ENCODE results near the gene ERBIN. TPM values are rescaled to one million over a fixed set of nuclear protein-coding genes. Genes with fewer than 3 reads are reported as not detected.

ERBIN gene
- total and polyA plus RNA-seq, 2 of the 13 experiments (the other 11 are each of a cell fraction or from before 2014, with no cell fraction given), result 14.4 to 41.7 TPM

DNA sequence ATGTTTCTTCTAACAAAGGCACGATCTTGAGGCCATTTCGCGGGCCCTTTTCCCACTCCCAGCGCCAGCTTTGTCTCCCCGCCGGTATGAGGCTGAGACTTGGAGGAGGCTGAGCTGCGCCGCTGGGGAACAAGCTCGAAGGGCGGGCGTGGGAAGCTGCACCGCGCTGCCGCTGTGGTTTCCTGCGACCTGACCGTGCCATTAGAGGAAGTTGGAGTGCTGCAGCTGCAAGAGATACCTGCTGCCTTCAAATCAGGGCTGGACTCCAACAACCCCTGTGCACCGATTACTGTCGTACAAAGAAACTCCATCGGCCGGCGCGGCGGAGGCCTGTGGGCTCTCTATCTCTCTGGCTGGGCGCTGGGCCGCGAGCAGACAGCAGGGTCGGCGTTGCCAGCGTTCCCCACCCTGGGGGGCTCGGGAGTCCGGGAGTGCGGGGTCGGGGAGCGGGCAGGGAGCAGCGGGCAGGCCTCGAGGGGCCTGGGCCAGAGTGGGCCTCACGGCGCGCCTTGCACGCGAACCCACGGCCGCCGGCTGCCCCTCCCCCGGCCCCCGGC, 1.3 kb upstream of the ERBIN start (continued):
- TF ChIP-seq, protein P1, sequence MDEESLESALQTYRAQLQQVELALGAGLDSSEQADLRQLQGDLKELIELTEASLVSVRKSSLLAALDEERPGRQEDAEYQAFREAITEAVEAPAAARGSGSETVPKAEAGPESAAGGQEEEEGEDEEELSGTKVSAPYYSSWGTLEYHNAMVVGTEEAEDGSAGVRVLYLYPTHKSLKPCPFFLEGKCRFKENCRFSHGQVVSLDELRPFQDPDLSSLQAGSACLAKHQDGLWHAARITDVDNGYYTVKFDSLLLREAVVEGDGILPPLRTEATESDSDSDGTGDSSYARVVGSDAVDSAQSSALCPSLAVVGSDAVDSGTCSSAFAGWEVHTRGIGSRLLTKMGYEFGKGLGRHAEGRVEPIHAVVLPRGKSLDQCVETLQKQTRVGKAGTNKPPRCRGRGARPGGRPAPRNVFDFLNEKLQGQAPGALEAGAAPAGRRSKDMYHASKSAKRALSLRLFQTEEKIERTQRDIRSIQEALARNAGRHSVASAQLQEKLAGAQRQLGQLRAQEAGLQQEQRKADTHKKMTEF (CRISPR knock-in tag; IDR thresholded peaks at IDR 0.05), result no peak; the same call in 1 of the 2 replicates
- TF ChIP-seq, protein P2, sequence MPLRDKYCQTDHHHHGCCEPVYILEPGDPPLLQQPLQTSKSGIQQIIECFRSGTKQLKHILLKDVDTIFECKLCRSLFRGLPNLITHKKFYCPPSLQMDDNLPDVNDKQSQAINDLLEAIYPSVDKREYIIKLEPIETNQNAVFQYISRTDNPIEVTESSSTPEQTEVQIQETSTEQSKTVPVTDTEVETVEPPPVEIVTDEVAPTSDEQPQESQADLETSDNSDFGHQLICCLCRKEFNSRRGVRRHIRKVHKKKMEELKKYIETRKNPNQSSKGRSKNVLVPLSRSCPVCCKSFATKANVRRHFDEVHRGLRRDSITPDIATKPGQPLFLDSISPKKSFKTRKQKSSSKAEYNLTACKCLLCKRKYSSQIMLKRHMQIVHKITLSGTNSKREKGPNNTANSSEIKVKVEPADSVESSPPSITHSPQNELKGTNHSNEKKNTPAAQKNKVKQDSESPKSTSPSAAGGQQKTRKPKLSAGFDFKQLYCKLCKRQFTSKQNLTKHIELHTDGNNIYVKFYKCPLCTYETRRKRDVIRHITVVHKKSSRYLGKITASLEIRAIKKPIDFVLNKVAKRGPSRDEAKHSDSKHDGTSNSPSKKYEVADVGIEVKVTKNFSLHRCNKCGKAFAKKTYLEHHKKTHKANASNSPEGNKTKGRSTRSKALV (CRISPR knock-in tag; IDR thresholded peaks at IDR 0.05), result no peak
- TF ChIP-seq HDAC2 (CRISPR knock-in tag; IDR thresholded peaks at IDR 0.05) (no peak), ZNF441 (CRISPR knock-in tag; IDR thresholded peaks at IDR 0.05; ENCODE audit: borderline replicate concordance) (no peak), HDAC6 (IDR thresholded peaks at IDR 0.05; ENCODE audit: low read depth, low read length) (no peak), DPF2 (CRISPR knock-in tag; IDR thresholded peaks at IDR 0.05; ENCODE audit: borderline replicate concordance, low read depth) (no peak), RAD21 (CRISPR knock-in tag; IDR thresholded peaks at IDR 0.05) (no peak), JARID2 (CRISPR knock-in tag; IDR thresholded peaks at IDR 0.05; ENCODE audit: insufficient replicate concordance) (peak; percentile 62), ZNF329 (CRISPR knock-in tag; IDR thresholded peaks at IDR 0.05; ENCODE audit: low read depth) (no peak; the same call in 1 of the 2 replicates), ZKSCAN1 (IDR thresholded peaks at IDR 0.05; ENCODE audit: low read length) (no peak), ZNF878 (CRISPR knock-in tag; IDR thresholded peaks at IDR 0.05) (no peak), ZNF564 (CRISPR knock-in tag; IDR thresholded peaks at IDR 0.05) (peak; percentile 47), ZNF777 (CRISPR knock-in tag; IDR thresholded peaks at IDR 0.05) (no peak), KAT2B (IDR thresholded peaks at IDR 0.05; ENCODE audit: borderline replicate concordance, low read depth, low read length) (no peak), MEIS2 (CRISPR knock-in tag; IDR thresholded peaks at IDR 0.05) (no peak; the same call in 1 of the 2 replicates), ZNF263 (CRISPR knock-in tag; IDR thresholded peaks at IDR 0.05) (no peak; the same call in 1 of the 2 replicates), IRF2 (CRISPR knock-in tag; IDR thresholded peaks at IDR 0.05) (0 out of 2 replicates have a peak, but pooled peaks have one; percentile 29), TCF7 (IDR thresholded peaks at IDR 0.05; ENCODE audit: low read depth) (no peak), ZNF33B (CRISPR knock-in tag; IDR thresholded peaks at IDR 0.05) (no peak; the same call in 1 of the 2 replicates), CREM (IDR thresholded peaks at IDR 0.05) (no peak), CREM (CRISPR knock-in tag; IDR thresholded peaks at IDR 0.05) (no peak), NFE2L1 (CRISPR knock-in tag; IDR thresholded peaks at IDR 0.05; ENCODE audit: borderline replicate concordance) (no peak), CBX1 (IDR thresholded peaks at IDR 0.05; ENCODE audit: low read depth) (no peak), KDM5A (IDR thresholded peaks at IDR 0.05; ENCODE audit: borderline replicate concordance, low read length) (no peak)
- TF ChIP-seq, protein P3, sequence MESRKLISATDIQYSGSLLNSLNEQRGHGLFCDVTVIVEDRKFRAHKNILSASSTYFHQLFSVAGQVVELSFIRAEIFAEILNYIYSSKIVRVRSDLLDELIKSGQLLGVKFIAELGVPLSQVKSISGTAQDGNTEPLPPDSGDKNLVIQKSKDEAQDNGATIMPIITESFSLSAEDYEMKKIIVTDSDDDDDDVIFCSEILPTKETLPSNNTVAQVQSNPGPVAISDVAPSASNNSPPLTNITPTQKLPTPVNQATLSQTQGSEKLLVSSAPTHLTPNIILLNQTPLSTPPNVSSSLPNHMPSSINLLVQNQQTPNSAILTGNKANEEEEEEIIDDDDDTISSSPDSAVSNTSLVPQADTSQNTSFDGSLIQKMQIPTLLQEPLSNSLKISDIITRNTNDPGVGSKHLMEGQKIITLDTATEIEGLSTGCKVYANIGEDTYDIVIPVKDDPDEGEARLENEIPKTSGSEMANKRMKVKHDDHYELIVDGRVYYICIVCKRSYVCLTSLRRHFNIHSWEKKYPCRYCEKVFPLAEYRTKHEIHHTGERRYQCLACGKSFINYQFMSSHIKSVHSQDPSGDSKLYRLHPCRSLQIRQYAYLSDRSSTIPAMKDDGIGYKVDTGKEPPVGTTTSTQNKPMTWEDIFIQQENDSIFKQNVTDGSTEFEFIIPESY (CRISPR knock-in tag; IDR thresholded peaks at IDR 0.05), result no peak
- TF ChIP-seq, protein P4, sequence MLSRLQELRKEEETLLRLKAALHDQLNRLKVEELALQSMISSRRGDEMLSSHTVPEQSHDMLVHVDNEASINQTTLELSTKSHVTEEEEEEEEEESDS (CRISPR knock-in tag; IDR thresholded peaks at IDR 0.05; ENCODE audit: borderline replicate concordance), result no peak
- TF ChIP-seq, protein P5, sequence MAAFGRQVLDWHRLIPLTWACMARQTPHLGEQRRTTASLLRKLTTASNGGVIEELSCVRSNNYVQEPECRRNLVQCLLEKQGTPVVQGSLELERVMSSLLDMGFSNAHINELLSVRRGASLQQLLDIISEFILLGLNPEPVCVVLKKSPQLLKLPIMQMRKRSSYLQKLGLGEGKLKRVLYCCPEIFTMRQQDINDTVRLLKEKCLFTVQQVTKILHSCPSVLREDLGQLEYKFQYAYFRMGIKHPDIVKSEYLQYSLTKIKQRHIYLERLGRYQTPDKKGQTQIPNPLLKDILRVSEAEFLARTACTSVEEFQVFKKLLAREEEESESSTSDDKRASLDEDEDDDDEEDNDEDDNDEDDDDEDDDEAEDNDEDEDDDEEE (CRISPR knock-in tag; IDR thresholded peaks at IDR 0.05), result no peak

Data from HepG2 (cell line).